GM18505 (cell line): Measurements from ENCODE around the gene GLT1D1.

ENCODE experiments used
- ATAC-seq: cut with Tn5 transposase; IDR thresholded peaks from one replicate; pipeline ENCODE4 v1.9.1; 2021; ENCODE audit not compliant: unreplicated experiment
- POLR2A ChIP-seq: IDR thresholded peaks from 4 replicates; pipeline ENCODE4 v1.6.1; 2011; ENCODE audit warnings: borderline replicate concordance; ENCODE audit not compliant: insufficient read depth, insufficient read length; ENCODE audit errors: extremely low read depth

GLT1D1 gene

DNA sequence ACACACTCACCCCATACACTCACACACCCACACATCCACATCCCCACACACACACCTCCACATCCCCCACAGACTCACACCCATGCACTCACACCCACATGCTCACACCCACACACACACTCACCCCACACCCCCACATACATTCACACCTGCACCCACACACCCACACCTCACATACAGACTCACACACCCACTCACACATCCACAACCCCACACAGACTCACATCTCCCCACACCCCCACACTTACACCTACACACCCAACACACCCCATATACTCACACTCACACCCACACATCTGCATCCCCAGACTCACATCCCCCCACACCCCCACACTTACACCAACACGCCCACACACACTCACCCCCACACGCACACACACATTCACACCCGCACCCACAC, 171.8 kb downstream of the GLT1D1 start:
- ATAC-seq, result no peak
- no peak for TF ChIP-seq POLR2A

DNA sequence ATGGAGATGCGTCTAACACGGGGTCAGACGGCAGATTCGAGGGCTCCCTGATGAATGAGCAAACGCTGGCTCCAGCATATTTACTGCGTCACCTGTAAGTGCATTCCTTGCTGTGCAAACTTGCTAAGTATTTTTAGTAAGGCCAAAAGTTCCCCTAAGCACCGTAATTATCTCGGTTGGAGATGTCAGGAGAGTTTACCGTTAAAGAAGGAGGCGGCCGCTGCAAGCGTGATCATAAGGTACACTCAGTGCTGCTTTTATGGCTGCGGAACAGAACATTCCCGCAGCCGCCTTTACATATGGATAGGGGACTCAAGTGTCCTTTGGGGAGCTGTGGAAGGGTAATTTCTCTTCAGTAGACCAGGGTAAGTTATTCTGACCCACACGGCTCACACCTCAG, 175.6 kb downstream of the GLT1D1 start:
- no peak for TF ChIP-seq POLR2A
- ATAC-seq, result no peak
